Neural cell (in vitro differentiated cells): ENCODE measurements around the gene NSMCE1. TPM values are rescaled to one million over a fixed set of nuclear protein-coding genes. Genes with fewer than 3 reads are reported as not detected.
A peak's percentile ranks its signal among the peaks of the same experiment; 100 is the strongest.

Source experiments
- H2AFZ ChIP-seq: fragments of 200-600, 300-800 bp; sonication (generic), shearing (Covaris generic); 2 replicates; pipeline ENCODE4 v1.6.0; 2014; ENCODE audit warnings: low read depth, mild to moderate bottlenecking, antibody characterized with exemption, low read length, moderate library complexity
- H3F3A ChIP-seq: fragments of 200-600 bp; shearing (Covaris generic); 2 replicates; pipeline ENCODE4 v1.6.1; 2016; ENCODE audit warnings: mild to moderate bottlenecking, moderate library complexity, mixed read lengths, antibody characterized with exemption, low read length; ENCODE audit not compliant: insufficient read depth, poor library complexity, severe bottlenecking
- H3K27ac ChIP-seq: fragments of 200-600, 300-800 bp; sonication (generic), shearing (Covaris generic); 2 replicates; pipeline ENCODE4 v1.5.1; 2014; ENCODE audit warnings: mild to moderate bottlenecking, low read length, moderate library complexity
- H3K27me3 ChIP-seq: fragments of 300-800, 200-600 bp; sonication (generic), shearing (Covaris generic); 2 replicates; pipeline ENCODE4 v1.6.0; 2014; ENCODE audit warnings: mild to moderate bottlenecking, low read depth, low read length, moderate library complexity; ENCODE audit not compliant: insufficient read depth
- H3K36me3 ChIP-seq: fragments of 300-800, 200-600 bp; sonication (generic), shearing (Covaris generic); 2 replicates; pipeline ENCODE4 v1.5.1; 2014; ENCODE audit warnings: mild to moderate bottlenecking, antibody characterized with exemption, low read length, moderate library complexity; ENCODE audit not compliant: insufficient read depth
- H3K4me2 ChIP-seq: fragments of 300-800, 200-600 bp; sonication (generic), shearing (Covaris generic); 2 replicates; pipeline ENCODE4 v1.6.0; 2014; ENCODE audit warnings: mild to moderate bottlenecking, low read length
- H3K4me3 ChIP-seq: fragments of 300-800, 200-600 bp; sonication (generic), shearing (Covaris generic); 2 replicates; pipeline ENCODE4 v1.5.1; 2014; ENCODE audit warnings: mild to moderate bottlenecking, low read length, moderate library complexity
- H3K79me2 ChIP-seq: fragments of 200-600 bp; shearing (Covaris generic); replicated peaks from 2 replicates; pipeline ENCODE4 v1.6.0; 2014; ENCODE audit warnings: mild to moderate bottlenecking, low read length, moderate library complexity; ENCODE audit not compliant: insufficient read depth
- H3K9ac ChIP-seq: fragments of 300-800, 200-600 bp; sonication (generic), shearing (Covaris generic); 2 replicates; pipeline ENCODE4 v1.6.1; 2016; ENCODE audit warnings: mild to moderate bottlenecking, low read length, mixed read lengths
- H3K9me2 ChIP-seq: fragments of 200-600 bp; shearing (Covaris generic); 2 replicates; pipeline ENCODE4 v1.6.1; 2016; ENCODE audit warnings: mild to moderate bottlenecking, low read length, mixed read lengths; ENCODE audit not compliant: insufficient read depth
- H3K9me3 ChIP-seq: fragments of 200-600, 300-800 bp; sonication (generic), shearing (Covaris generic); 2 replicates; pipeline ENCODE4 v1.6.1; 2016; ENCODE audit warnings: mild to moderate bottlenecking, mixed run types, low read length, moderate library complexity, mixed read lengths
- H4K20me1 ChIP-seq: fragments of 200-600 bp; shearing (Covaris generic); 2 replicates; pipeline ENCODE4 v1.6.1; 2016; ENCODE audit warnings: mild to moderate bottlenecking, mixed run types; ENCODE audit not compliant: insufficient read depth
- EP300 ChIP-seq: fragments of 450-650 bp; conservative IDR thresholded peaks from 2 replicates; pipeline ENCODE4 v1.6.1; 2014; ENCODE audit warnings: antibody characterized with exemption, mild to moderate bottlenecking, moderate library complexity; ENCODE audit not compliant: poor library complexity, severe bottlenecking
- EZH2 ChIP-seq: fragments of 200-600, 300-800 bp; shearing (Covaris generic), sonication (generic); IDR thresholded peaks from 2 replicates; pipeline ENCODE4 v1.6.1; 2014; ENCODE audit warnings: antibody characterized with exemption, low read length, borderline replicate concordance, mild to moderate bottlenecking; ENCODE audit not compliant: insufficient read depth, poor library complexity, severe bottlenecking
- MXI1 ChIP-seq: fragments of 450-650 bp; conservative IDR thresholded peaks from 2 replicates; pipeline ENCODE4 v1.6.1; 2014; ENCODE audit warnings: antibody characterized with exemption, mild to moderate bottlenecking; ENCODE audit not compliant: poor library complexity, severe bottlenecking
- POLR2AphosphoS5 ChIP-seq: IDR thresholded peaks from 2 replicates; pipeline ENCODE4 v1.6.1; 2012
- RAD21 ChIP-seq: fragments of 450-650 bp; conservative IDR thresholded peaks from 2 replicates; pipeline ENCODE4 v1.6.1; 2014; ENCODE audit warnings: antibody characterized with exemption, mild to moderate bottlenecking, moderate library complexity
- SMC3 ChIP-seq: fragments of 450-650 bp; conservative IDR thresholded peaks from 2 replicates; pipeline ENCODE4 v1.6.1; 2014; ENCODE audit warnings: antibody characterized with exemption, mild to moderate bottlenecking, moderate library complexity; ENCODE audit not compliant: poor library complexity
- TAF1 ChIP-seq: IDR thresholded peaks from 2 replicates; pipeline ENCODE4 v1.6.1; 2012; ENCODE audit warnings: low read depth
- polyA plus RNA-seq: library from polyadenylated mRNA; depleted of rRNA; stranded (reverse); fragments of >200 nt; gene quantifications from 2 replicates; pipeline ENCODE4 v1.2.3, GENCODE V29; 2014
- TF ChIP-seq, protein P1 (sequence below): fragments of 450-650 bp; IDR thresholded peaks from 2 replicates; pipeline ENCODE4 v1.5.1; 2014; ENCODE audit warnings: antibody characterized with exemption, mild to moderate bottlenecking, moderate library complexity; ENCODE audit not compliant: poor library complexity, severe bottlenecking
- TF ChIP-seq, protein P2 (sequence below): IDR thresholded peaks from 2 replicates; pipeline ENCODE4 v1.6.1; 2012; ENCODE audit warnings: borderline replicate concordance

The NSMCE1 gene
- polyA plus RNA-seq, 1 donor from 2014 or later = 11.5 TPM

- H4K20me1 ChIP-seq = no peaks in the 10 kb centered on the region
- no peaks in the 10 kb centered on the region for H3F3A ChIP-seq
- H3K79me2 ChIP-seq = peaks cover 4% of the 10 kb centered on the region
- H3K9me2 ChIP-seq = no peaks in the 10 kb centered on the region
- no peaks in the 10 kb centered on the region for H3K9me3 ChIP-seq
- H3K36me3 ChIP-seq = no peaks in the 10 kb centered on the region
- no peaks in the 10 kb centered on the region for H3K27me3 ChIP-seq
- H3K4me3 ChIP-seq = no peak overlapping the region
- H3K27ac ChIP-seq = no peak overlapping the region
- no peak for TF ChIP-seq EP300
- no peak for TF ChIP-seq RAD21
- no peak for TF ChIP-seq SMC3
- TF ChIP-seq, protein P1, sequence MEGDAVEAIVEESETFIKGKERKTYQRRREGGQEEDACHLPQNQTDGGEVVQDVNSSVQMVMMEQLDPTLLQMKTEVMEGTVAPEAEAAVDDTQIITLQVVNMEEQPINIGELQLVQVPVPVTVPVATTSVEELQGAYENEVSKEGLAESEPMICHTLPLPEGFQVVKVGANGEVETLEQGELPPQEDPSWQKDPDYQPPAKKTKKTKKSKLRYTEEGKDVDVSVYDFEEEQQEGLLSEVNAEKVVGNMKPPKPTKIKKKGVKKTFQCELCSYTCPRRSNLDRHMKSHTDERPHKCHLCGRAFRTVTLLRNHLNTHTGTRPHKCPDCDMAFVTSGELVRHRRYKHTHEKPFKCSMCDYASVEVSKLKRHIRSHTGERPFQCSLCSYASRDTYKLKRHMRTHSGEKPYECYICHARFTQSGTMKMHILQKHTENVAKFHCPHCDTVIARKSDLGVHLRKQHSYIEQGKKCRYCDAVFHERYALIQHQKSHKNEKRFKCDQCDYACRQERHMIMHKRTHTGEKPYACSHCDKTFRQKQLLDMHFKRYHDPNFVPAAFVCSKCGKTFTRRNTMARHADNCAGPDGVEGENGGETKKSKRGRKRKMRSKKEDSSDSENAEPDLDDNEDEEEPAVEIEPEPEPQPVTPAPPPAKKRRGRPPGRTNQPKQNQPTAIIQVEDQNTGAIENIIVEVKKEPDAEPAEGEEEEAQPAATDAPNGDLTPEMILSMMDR = no peak
- TF ChIP-seq POLR2AphosphoS5 = no peak
- no peak for TF ChIP-seq EZH2
- TF ChIP-seq, protein P2, sequence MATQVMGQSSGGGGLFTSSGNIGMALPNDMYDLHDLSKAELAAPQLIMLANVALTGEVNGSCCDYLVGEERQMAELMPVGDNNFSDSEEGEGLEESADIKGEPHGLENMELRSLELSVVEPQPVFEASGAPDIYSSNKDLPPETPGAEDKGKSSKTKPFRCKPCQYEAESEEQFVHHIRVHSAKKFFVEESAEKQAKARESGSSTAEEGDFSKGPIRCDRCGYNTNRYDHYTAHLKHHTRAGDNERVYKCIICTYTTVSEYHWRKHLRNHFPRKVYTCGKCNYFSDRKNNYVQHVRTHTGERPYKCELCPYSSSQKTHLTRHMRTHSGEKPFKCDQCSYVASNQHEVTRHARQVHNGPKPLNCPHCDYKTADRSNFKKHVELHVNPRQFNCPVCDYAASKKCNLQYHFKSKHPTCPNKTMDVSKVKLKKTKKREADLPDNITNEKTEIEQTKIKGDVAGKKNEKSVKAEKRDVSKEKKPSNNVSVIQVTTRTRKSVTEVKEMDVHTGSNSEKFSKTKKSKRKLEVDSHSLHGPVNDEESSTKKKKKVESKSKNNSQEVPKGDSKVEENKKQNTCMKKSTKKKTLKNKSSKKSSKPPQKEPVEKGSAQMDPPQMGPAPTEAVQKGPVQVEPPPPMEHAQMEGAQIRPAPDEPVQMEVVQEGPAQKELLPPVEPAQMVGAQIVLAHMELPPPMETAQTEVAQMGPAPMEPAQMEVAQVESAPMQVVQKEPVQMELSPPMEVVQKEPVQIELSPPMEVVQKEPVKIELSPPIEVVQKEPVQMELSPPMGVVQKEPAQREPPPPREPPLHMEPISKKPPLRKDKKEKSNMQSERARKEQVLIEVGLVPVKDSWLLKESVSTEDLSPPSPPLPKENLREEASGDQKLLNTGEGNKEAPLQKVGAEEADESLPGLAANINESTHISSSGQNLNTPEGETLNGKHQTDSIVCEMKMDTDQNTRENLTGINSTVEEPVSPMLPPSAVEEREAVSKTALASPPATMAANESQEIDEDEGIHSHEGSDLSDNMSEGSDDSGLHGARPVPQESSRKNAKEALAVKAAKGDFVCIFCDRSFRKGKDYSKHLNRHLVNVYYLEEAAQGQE = no peak
- TF ChIP-seq MXI1 = no peak
- no peak for TF ChIP-seq TAF1
- no peak overlapping the region for H2AFZ ChIP-seq
- no peak overlapping the region for H3K4me2 ChIP-seq
- no peak overlapping the region for H3K9ac ChIP-seq
Observed at GRCh38 chr16:27205423-27206065, 63.0 kb downstream of the NSMCE1 start.

DNA sequence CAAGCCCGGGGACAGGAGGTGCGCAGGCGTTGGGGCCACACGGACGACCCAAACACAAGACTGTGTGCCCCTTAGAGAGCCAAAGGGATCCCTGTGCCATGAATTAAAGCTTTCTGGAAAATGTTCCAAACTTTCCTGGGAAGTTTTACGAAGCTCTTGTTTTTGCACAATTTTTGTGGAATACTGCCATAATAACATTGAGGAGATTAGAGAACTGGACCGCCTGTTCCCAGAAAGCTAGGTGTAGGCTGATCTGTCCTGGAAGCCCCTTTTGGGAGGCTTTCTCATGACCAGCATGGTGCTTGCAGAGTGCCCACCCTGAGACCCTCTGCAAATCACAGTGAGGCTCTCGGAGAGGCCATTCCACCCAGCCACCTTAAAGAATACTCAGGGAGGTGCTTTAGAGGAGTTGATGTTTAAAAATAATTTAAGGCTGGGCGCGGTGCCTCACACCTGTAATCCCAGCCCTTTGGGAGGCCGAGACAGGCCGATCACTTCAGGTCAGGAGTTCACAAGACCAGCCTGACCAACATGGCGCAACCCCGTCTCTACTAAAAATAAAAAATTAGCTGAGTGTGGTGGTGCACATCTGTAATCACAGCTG, 64.2 kb downstream of the NSMCE1 start:
- Histone ChIP-seq H3K27me3 (no peaks in the 10 kb centered on the region), H3K9me2 (no peaks in the 10 kb centered on the region), H3K4me2 (peak overlapping the region; percentile 96), H3K9ac (peak overlapping the region; percentile 98), H3K27ac (peak overlapping the region; percentile 92), H3K4me3 (peak overlapping the region; percentile 69), H3F3A (no peaks in the 10 kb centered on the region), H3K36me3 (no peaks in the 10 kb centered on the region), H3K9me3 (no peaks in the 10 kb centered on the region), H3K79me2 (peaks cover 4% of the 10 kb centered on the region), H4K20me1 (no peaks in the 10 kb centered on the region), H2AFZ (peak overlapping the region; percentile 92)
- TF ChIP-seq, protein P2 = no peak
- TF ChIP-seq TAF1 = no peak
- TF ChIP-seq EP300 = no peak
- no peak for TF ChIP-seq POLR2AphosphoS5
- TF ChIP-seq EZH2 = no peak
- no peak for TF ChIP-seq RAD21
- TF ChIP-seq, protein P1 = no peak
- TF ChIP-seq SMC3 = no peak
